ENCODE results near the gene HOXD8. TPM values are rescaled to one million over a fixed set of nuclear protein-coding genes. Genes with fewer than 3 reads are reported as not detected.

The HOXD8 gene
- total and polyA plus RNA-seq, 10 of the 15 experiments (the other 5 are each of a cell fraction or from before 2014, with no cell fraction given) = not detected

DNA sequence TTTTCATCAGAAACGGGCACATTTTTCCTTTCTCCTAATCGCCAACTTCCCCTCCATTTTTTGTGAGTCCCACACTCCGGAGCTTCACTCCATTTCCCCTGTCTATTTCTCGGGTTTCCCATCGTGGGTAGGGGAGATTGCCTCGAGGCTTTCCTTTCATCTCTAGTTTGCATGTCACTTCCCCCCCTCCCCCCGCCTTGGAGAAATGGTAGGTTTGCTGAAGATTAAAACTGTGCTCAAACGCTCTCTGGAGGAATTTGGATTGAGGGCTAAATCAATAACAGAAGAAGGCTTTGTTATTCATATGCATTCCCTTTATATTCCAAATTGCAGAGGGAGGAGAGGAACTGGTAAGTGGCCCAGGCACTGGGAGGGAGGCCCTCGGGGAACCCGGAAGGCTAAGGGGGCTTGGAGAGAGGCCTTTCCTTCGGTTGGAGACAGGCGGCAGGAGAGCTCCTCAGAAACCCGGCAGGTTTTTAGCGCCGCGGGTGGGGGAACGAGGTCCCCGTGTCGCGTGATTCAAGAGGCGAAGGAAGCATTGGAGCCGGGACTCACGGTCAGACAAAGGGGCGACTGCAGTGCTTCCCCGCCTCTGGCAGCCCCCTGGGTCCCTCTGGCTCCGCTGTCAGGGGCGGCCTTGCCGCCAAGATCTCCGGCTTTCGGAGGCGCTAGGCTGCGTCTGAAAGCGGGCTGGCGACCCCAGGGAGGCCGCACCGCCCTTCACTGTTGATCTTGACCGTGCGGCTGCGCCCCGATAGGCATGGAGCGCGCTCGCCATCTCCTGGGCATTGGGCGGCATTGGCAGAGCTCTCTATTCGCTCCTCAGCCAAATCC is 32.3 kb upstream of the HOXD8 start:
- no peaks in the 10 kb centered on the region for H3K36me3 ChIP-seq (ENCODE audit: control insufficient read depth in 2 of 2, insufficient read depth in 2 of 2, low read length in 1 of 2)
- CTCF ChIA-PET = interaction anchor here (0.6 to 3.7 kb wide), 25 partner anchors 8 to 1400 kb away, joined by 3 to 83 read pairs (median 4); partner anchors contain the start of gene EVX2
- H2AFZ ChIP-seq (ENCODE audit: control insufficient read depth, low read depth, low read length) = peak overlapping the region; percentile 69
- H3K27ac ChIP-seq (ENCODE audit: control insufficient read depth, insufficient read depth) = no peak overlapping the region
- DNase-seq (ENCODE audit: low read depth, low spot score) = no peak
- POLR2A ChIA-PET = no interaction called here
- in situ Hi-C loops (cut with MboI) (loop anchor here (5.0 kb wide), 2 partner anchors 410 to 730 kb away; no protein-coding TSS in a partner anchor), intact Hi-C loops (cut with micrococcal nuclease; ENCODE audit: unreplicated experiment) (loop anchor here (1.0 to 2.0 kb wide), 5 partner anchors 407 to 846 kb away; no protein-coding TSS in a partner anchor)
- BruUV-seq (replicated peaks) = no TSS peak
- ATAC-seq = peak; percentile 98
- no peaks in the 10 kb centered on the region; the same call in 2 of the 3 replicates for H3K9me3 ChIP-seq (replicated peaks; ENCODE audit: control insufficient read depth, insufficient read depth, low read length)
- no peaks in the 10 kb centered on the region for H3K79me2 ChIP-seq (ENCODE audit: control insufficient read depth, insufficient read depth, low read length)
- H3K4me3 ChIP-seq = peak overlapping the region; percentile 44
- H3K9ac ChIP-seq (ENCODE audit: control insufficient read depth, insufficient read depth, low read length) = no peak overlapping the region; the same call in 1 of the 2 replicates
- peak; percentile 81 for FAIRE-seq
- SMC1A ChIA-PET (ENCODE audit: uncharacterized antibody, unreplicated experiment) = interaction anchor here (0.8 to 4.7 kb wide), 7 partner anchors 9 to 1348 kb away, joined by 3 to 56 read pairs (median 3); no protein-coding TSS in a partner anchor
- peaks cover 14 to 34% of the 10 kb centered on the region in 2 experiments for H3K27me3 ChIP-seq (replicated peaks in 1 of 2; ENCODE audit: control insufficient read depth in 2 of 2, insufficient read depth in 2 of 2, low read length in 1 of 2)
- 16% methylated on average over 37 of the region's 45 CpGs for WGBS (ENCODE audit: insufficient coverage, insufficient replicate concordance, low lambda C conversion rate, missing lambda C conversion rate)
- H3K4me1 ChIP-seq (ENCODE audit: control insufficient read depth, insufficient read depth, low read length) = peaks cover 3% of the 10 kb centered on the region; the same call in 1 of the 2 replicates
- RAD21 ChIA-PET (ENCODE audit: unreplicated experiment) = interaction anchor here (0.6 to 3.0 kb wide), 7 partner anchors 408 to 893 kb away, joined by 3 to 50 read pairs (median 4); no protein-coding TSS in a partner anchor
- H4K20me1 ChIP-seq (ENCODE audit: control insufficient read depth, insufficient read depth) = no peaks in the 10 kb centered on the region
- peak overlapping the region; percentile 87 for H3K4me2 ChIP-seq (ENCODE audit: control insufficient read depth, insufficient read depth)
- TF ChIP-seq BMI1 (IDR thresholded peaks at IDR 0.05; ENCODE audit: borderline replicate concordance) (0 out of 2 replicates have a peak, but pooled peaks have one; percentile 9), FOXK2 (IDR thresholded peaks at IDR 0.05) (no peak), HCFC1 (IDR thresholded peaks at IDR 0.05; ENCODE audit: low read length) (no peak), NFXL1 (IDR thresholded peaks at IDR 0.05; ENCODE audit: borderline replicate concordance) (no peak), IKZF1 (conservative IDR thresholded peaks at IDR 0.05) (0 out of 2 replicates have a peak, but pooled peaks have one; percentile 29), NR2F1 (conservative IDR thresholded peaks at IDR 0.05) (0 out of 2 replicates have a peak, but pooled peaks have one; percentile 32), RUNX3 (IDR thresholded peaks at IDR 0.05; ENCODE audit: low read length) (no peak), TCF3 (IDR thresholded peaks at IDR 0.05; ENCODE audit: borderline replicate concordance, insufficient read depth, low read depth, low read length) (no peak), SMARCA5 (IDR thresholded peaks at IDR 0.05) (no peak), IRF4 (IDR thresholded peaks at IDR 0.05; ENCODE audit: low read depth, low read length) (no peak), ZNF207 (IDR thresholded peaks at IDR 0.05; ENCODE audit: borderline replicate concordance) (no peak), ZBTB40 (IDR thresholded peaks at IDR 0.05; ENCODE audit: borderline replicate concordance) (no peak), FOXM1 (IDR thresholded peaks at IDR 0.05; ENCODE audit: low read depth, low read length) (no peak), SMC3 (IDR thresholded peaks at IDR 0.05; ENCODE audit: borderline replicate concordance, low read length) (peak; percentile 66), NRF1 (conservative IDR thresholded peaks at IDR 0.05; ENCODE audit: low read depth, low read length) (no peak), DPF2 (IDR thresholded peaks at IDR 0.05) (no peak), ATF3 (IDR thresholded peaks at IDR 0.05; ENCODE audit: borderline replicate concordance, extremely low read depth, low read depth, low read length) (no peak), ZZZ3 (IDR thresholded peaks at IDR 0.05; ENCODE audit: control insufficient read depth, insufficient read length, low read depth) (no peak)
- TF ChIP-seq, protein P1, sequence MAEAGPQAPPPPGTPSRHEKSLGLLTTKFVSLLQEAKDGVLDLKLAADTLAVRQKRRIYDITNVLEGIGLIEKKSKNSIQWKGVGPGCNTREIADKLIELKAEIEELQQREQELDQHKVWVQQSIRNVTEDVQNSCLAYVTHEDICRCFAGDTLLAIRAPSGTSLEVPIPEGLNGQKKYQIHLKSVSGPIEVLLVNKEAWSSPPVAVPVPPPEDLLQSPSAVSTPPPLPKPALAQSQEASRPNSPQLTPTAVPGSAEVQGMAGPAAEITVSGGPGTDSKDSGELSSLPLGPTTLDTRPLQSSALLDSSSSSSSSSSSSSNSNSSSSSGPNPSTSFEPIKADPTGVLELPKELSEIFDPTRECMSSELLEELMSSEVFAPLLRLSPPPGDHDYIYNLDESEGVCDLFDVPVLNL (IDR thresholded peaks at IDR 0.05; ENCODE audit: low read depth, low read length) = no peak
